HG02610 (cell line): ENCODE measurements around the gene GLYR1.

Source experiments
- ATAC-seq: cut with Tn5 transposase; IDR thresholded peaks from one replicate; pipeline ENCODE4 v1.9.1; 2021; ENCODE audit warnings: mild to moderate bottlenecking, moderate library complexity; ENCODE audit not compliant: unreplicated experiment

The GLYR1 gene

DNA sequence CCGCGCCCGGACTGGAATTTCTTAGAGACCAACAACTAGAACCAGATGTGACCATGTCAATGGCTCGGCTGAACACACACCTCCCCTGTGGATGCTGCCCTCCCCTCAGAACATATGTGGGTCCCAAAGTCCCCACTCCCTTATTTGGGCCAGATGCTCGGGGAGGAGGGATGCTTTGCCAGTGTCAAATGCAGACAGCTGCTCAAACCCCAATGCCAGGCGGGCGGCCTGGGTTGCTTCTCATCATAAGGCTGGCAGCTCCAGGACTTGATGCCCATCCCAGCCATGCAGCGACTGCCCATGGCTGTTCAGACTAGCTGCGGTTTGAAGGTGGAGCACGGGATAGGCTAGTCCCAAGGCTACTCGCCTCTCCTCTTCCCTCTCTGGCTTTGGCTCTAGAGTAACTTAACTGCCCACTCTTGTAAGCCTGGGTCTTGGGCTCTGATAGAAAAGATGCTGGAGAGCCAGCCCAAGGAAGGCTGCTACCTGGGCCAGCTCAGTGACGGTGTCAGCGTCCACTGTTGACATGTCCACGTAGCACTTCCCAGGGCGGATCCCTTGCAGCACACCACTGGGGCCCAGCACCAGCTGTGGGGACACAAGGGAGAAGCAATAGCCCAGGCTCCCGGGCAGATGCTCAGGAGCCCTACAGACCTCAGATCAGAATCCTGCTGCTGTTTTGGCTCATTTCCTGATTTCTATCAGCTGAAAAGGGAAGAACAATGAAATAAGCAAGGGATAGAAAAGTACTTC lies 33.7 kb downstream of the GLYR1 start:
- no peak for ATAC-seq

DNA sequence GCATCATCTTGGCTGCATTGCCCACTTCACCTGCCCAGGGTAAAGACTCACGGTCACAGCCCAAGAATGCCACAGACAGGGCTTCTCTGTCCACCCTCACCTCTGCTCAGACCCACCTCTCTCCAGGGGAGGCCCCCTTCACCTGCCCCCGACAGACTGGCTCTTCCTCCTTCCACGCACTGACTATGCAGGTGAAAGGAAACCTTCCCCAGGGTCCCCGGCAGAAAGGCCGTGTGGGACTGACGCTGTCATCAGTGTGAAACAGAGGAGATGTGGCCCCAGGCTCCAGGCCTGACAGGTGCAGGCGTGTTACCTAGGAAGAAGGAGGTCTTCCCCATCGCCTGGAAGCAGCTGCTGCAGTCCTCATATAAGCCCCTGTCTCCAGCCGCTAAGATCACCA lies 35.3 kb downstream of the GLYR1 start:
- ATAC-seq, result no peak

- ATAC-seq, result no peak
Observed at GRCh38 chr16:4811242-4811641, 35.8 kb downstream of the GLYR1 start.

DNA sequence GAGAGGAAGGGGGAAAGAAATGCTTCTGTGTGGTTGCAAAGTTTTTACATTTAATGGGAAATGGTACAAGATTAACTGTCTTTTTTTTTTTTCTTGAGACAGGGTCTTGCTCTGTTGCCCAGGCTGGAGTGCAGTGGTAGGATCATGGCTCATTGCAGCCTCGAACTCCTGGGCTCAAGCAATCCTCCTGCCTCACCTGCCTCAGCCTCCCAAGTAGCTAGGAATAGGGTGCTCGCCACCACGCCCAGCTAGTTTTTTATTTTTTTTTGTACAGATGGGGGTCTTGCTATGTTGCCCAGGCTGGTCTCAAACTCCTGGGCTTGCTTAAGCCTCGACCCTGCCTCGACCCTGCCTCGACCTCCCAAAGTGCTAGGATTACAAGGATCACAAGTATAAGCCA lies 40.8 kb downstream of the GLYR1 start:
- ATAC-seq, result no peak

DNA sequence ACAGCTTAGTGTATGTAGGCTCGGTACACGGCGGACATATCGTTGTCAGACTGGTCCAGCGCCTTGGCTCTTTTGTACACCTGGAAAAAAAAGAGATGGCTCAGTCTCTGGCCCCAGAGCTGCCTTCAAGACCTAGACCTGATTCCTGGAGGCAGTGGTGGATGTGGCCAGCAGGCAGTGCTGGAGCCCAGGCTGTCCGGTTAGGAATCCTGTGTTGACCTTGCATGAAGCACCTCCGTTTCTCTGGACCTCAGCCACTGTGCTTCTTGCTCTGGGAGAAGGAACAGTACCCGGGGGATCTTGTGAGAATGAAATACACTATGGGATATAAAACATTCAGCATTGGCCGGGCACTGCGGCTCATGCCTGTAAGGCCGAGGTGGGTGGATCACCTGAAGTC lies 41.9 kb downstream of the GLYR1 start:
- ATAC-seq, result no peak

GRCh38 chr16:4803898-4804762 lies 43.0 kb downstream of the GLYR1 start:
- no peak for ATAC-seq

GRCh38 chr16:4803401-4803844 lies 43.7 kb downstream of the GLYR1 start:
- no peak for ATAC-seq

GRCh38 chr16:4802659-4803287 lies 44.3 kb downstream of the GLYR1 start:
- peak; percentile 92 for ATAC-seq

DNA sequence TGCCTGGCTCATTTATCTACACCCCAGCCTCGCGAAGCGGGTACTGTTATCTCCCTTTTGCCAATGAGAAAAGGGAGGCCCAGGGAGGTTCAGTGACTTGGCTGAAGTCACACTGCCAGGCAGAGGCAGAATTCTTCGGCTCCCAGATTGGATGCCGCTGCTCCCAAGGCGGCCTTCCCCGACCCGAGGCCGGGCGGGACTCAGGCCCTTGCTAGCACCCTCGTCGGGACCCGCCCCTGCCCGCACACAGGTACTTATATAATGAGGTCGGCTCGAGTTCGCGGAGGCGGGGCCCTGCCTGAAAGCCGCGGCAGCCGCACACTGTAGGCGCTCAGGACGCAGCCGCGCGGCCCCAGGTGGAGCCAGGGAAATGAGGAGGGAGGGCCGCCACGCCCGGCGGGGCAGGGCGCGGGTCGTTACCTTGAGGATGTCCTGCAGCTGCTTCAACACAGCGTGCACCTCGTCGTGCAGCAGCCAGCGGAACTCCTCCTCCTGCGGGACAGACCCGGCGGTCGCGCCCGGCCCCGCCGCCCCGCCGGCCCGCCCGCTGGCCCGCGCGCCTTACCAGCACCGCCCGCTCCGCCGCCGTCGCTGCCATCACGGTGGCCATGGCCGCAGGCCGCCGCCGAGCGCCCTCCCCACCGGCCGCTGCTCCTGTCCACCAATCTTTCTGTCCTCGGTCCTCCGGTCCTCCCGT lies 45.0 kb downstream of the GLYR1 start, which contains the start of gene ROGDI:
Gene ROGDI, minus strand, starts transcription at position 672 of the 697 bp plus-strand sequence. Its CDS starts 62 bp downstream, at position 610.
- peak; percentile 53 for ATAC-seq

- no peak for ATAC-seq
Observed at GRCh38 chr16:4801051-4801961, 45.8 kb downstream of the GLYR1 start.

GRCh38 chr16:4800290-4801041 lies 46.6 kb downstream of the GLYR1 start:
- no peak for ATAC-seq

DNA sequence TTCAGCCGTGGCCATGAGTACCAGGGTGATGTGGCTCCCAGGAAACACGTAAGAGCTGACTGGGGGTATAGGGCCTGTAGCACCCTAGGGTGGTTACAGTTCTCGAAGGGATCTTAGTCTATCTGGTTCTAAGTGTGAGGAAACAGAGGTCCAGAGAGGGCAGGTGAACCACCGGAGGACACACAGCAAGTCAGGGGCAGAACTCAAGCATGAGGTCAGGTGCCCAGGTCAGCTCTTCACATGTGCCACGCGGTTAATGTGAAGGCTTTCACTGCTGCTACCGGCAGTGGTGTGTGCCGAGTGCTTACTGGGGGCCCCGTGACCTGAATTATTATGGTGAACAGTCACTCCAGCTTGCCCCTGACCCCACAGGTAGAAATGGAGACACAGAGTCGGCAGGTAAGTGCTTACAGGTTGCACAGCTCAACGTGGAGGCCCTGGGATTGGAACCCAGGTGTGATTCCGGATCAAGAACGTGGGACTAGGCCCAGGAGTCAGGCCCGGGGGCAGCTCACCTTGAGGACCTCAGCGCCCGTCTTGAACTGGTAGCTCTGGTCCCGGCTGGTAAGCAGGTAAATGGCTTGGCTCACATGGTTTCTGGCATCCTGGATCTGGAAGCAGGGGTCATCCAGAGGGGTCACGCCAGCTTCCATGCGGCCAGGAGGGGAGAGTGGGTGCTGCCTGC lies 47.8 kb downstream of the GLYR1 start:
- ATAC-seq, result no peak

DNA sequence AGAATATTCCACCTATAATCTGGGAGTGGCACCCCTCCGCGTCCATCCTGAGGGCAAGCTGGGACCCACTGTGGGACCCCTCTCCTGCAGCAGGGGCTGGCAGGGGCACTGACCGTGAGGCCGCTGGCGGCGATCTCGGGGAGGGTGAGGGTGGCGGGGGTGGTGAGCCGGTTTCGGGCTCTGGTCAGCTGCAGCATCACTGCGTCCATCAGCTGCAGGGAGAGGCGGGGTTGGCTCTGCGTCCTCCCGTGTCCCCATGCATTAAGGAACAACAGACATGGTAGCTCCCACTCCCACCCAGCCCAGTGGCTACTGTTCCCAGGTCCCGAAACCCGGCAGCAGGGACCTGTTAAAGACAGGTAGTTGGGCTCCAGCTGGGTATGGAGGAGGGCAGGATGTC lies 48.6 kb downstream of the GLYR1 start:
- no peak for ATAC-seq

GRCh38 chr16:4797805-4798252 lies 49.3 kb downstream of the GLYR1 start:
- no peak for ATAC-seq

- ATAC-seq, result no peak
Observed at GRCh38 chr16:4796982-4797804, 49.9 kb downstream of the GLYR1 start.

GRCh38 chr16:4795828-4796572 lies 51.1 kb downstream of the GLYR1 start:
- no peak for ATAC-seq
